BLaER1 (cell line): ENCODE results near the gene ERMP1.

ENCODE experiments used
- H3K27ac ChIP-seq: shearing (Covaris generic); formaldehyde crosslinking; 2 replicates; pipeline ENCODE4 v1.8.1; 2022
- H3K27me3 ChIP-seq: shearing (Covaris generic); formaldehyde crosslinking; 2 replicates; pipeline ENCODE4 v1.8.1; 2022
- H3K36me3 ChIP-seq: shearing (Covaris generic); formaldehyde crosslinking; 2 replicates; pipeline ENCODE4 v1.8.1; 2022
- H3K4me1 ChIP-seq: shearing (Covaris generic); formaldehyde crosslinking; 2 replicates; pipeline ENCODE4 v1.8.1; 2022
- H3K4me2 ChIP-seq: shearing (Covaris generic); formaldehyde crosslinking; 2 replicates; pipeline ENCODE4 v1.8.1; 2022
- H3K4me3 ChIP-seq: shearing (Covaris generic); formaldehyde crosslinking; 2 replicates; pipeline ENCODE4 v1.8.1; 2022
- H3K9ac ChIP-seq: shearing (Covaris generic); formaldehyde crosslinking; 2 replicates; pipeline ENCODE4 v1.8.1; 2022
- H3K9me3 ChIP-seq: shearing (Covaris generic); formaldehyde crosslinking; 2 replicates; pipeline ENCODE4 v1.8.1; 2022
- H4K20me1 ChIP-seq: shearing (Covaris generic); formaldehyde crosslinking; 2 replicates; pipeline ENCODE4 v1.8.1; 2022
- Cebpa-rat ChIP-seq: shearing (Covaris generic); IDR thresholded peaks from 2 replicates; pipeline ENCODE4 v1.8.1; 2022

Gene ERMP1

GRCh38 chr9:5857928-5858327, 25.0 kb upstream of the ERMP1 start:
- Histone ChIP-seq H3K27ac (no peak overlapping the region), H3K4me3 (no peak overlapping the region), H3K4me1 (no peaks in the 10 kb centered on the region), H3K36me3 (no peaks in the 10 kb centered on the region), H3K27me3 (no peaks in the 10 kb centered on the region), H3K4me2 (no peak overlapping the region), H3K9ac (no peak overlapping the region), H3K9me3 (0 out of 2 replicates have a peak, but pooled peaks cover 4% of the 10 kb centered on the region), H4K20me1 (no peaks in the 10 kb centered on the region)
- no peak for TF ChIP-seq Cebpa-rat

- no peak for TF ChIP-seq Cebpa-rat
- Histone ChIP-seq H3K9me3 (0 out of 2 replicates have a peak, but pooled peaks cover 4% of the 10 kb centered on the region), H3K36me3 (no peaks in the 10 kb centered on the region), H3K4me2 (no peak overlapping the region), H3K4me1 (no peaks in the 10 kb centered on the region), H3K27me3 (no peaks in the 10 kb centered on the region), H3K9ac (no peak overlapping the region), H4K20me1 (no peaks in the 10 kb centered on the region), H3K4me3 (no peak overlapping the region), H3K27ac (no peak overlapping the region)
Observed at GRCh38 chr9:5854063-5854790, 21.3 kb upstream of the ERMP1 start.

- no peak overlapping the region for H3K27ac ChIP-seq
- no peak for TF ChIP-seq Cebpa-rat
- H3K36me3 ChIP-seq: no peaks in the 10 kb centered on the region
- H3K27me3 ChIP-seq: no peaks in the 10 kb centered on the region
- no peak overlapping the region for H3K4me2 ChIP-seq
- no peaks in the 10 kb centered on the region for H3K4me1 ChIP-seq
- H4K20me1 ChIP-seq: no peaks in the 10 kb centered on the region
- 0 out of 2 replicates have a peak, but pooled peaks cover 4% of the 10 kb centered on the region for H3K9me3 ChIP-seq
- no peak overlapping the region for H3K4me3 ChIP-seq
- H3K9ac ChIP-seq: no peak overlapping the region
Observed at GRCh38 chr9:5853617-5854016, 20.7 kb upstream of the ERMP1 start.

GRCh38 chr9:5852987-5853386, 20.1 kb upstream of the ERMP1 start:
- Histone ChIP-seq H3K9me3 (0 out of 2 replicates have a peak, but pooled peaks cover 4% of the 10 kb centered on the region), H3K4me2 (no peak overlapping the region), H3K9ac (no peak overlapping the region), H3K36me3 (no peaks in the 10 kb centered on the region), H4K20me1 (no peaks in the 10 kb centered on the region), H3K4me3 (no peak overlapping the region), H3K4me1 (no peaks in the 10 kb centered on the region), H3K27ac (no peak overlapping the region), H3K27me3 (no peaks in the 10 kb centered on the region)
- no peak for TF ChIP-seq Cebpa-rat

GRCh38 chr9:5851445-5851844, 18.5 kb upstream of the ERMP1 start:
- Histone ChIP-seq H4K20me1 (no peaks in the 10 kb centered on the region), H3K4me2 (no peak overlapping the region), H3K4me1 (peaks cover 6% of the 10 kb centered on the region; the same call in 1 of the 2 replicates), H3K9ac (no peak overlapping the region), H3K9me3 (0 out of 2 replicates have a peak, but pooled peaks cover 4% of the 10 kb centered on the region), H3K4me3 (no peak overlapping the region), H3K27me3 (no peaks in the 10 kb centered on the region), H3K36me3 (no peaks in the 10 kb centered on the region), H3K27ac (no peak overlapping the region)
- no peak for TF ChIP-seq Cebpa-rat

GRCh38 chr9:5850724-5851122, 17.8 kb upstream of the ERMP1 start:
- no peak for TF ChIP-seq Cebpa-rat
- no peak overlapping the region for H3K9ac ChIP-seq
- H3K9me3 ChIP-seq: 0 out of 2 replicates have a peak, but pooled peaks cover 4% of the 10 kb centered on the region
- H3K4me3 ChIP-seq: no peak overlapping the region
- H3K36me3 ChIP-seq: no peaks in the 10 kb centered on the region
- H4K20me1 ChIP-seq: no peaks in the 10 kb centered on the region
- peaks cover 14% of the 10 kb centered on the region for H3K4me1 ChIP-seq
- H3K27me3 ChIP-seq: no peaks in the 10 kb centered on the region
- no peak overlapping the region for H3K4me2 ChIP-seq
- H3K27ac ChIP-seq: no peak overlapping the region

- peaks cover 36% of the 10 kb centered on the region for H3K4me1 ChIP-seq
- TF ChIP-seq Cebpa-rat: no peak
Observed at GRCh38 chr9:5848372-5848882, 15.5 kb upstream of the ERMP1 start.

GRCh38 chr9:5846501-5846921, 13.6 kb upstream of the ERMP1 start:
- no peak for TF ChIP-seq Cebpa-rat
- H3K4me3 ChIP-seq: no peak overlapping the region
- no peaks in the 10 kb centered on the region for H3K36me3 ChIP-seq
- peaks cover 6% of the 10 kb centered on the region for H3K9me3 ChIP-seq
- no peaks in the 10 kb centered on the region for H4K20me1 ChIP-seq
- H3K9ac ChIP-seq: no peak overlapping the region
- no peaks in the 10 kb centered on the region for H3K27me3 ChIP-seq
- peaks cover 56% of the 10 kb centered on the region for H3K4me1 ChIP-seq
- H3K27ac ChIP-seq: no peak overlapping the region
- peak overlapping the region; percentile 83 for H3K4me2 ChIP-seq

More at GRCh38 chr9:5848372-5848882, 15.5 kb upstream of the ERMP1 start:
- H3K9me3 ChIP-seq: no peaks in the 10 kb centered on the region
- no peaks in the 10 kb centered on the region for H3K36me3 ChIP-seq
- no peak overlapping the region for H3K4me3 ChIP-seq
- no peak overlapping the region for H3K9ac ChIP-seq
- no peaks in the 10 kb centered on the region for H3K27me3 ChIP-seq
- no peak overlapping the region for H3K27ac ChIP-seq
- no peak overlapping the region for H3K4me2 ChIP-seq
- no peaks in the 10 kb centered on the region for H4K20me1 ChIP-seq

GRCh38 chr9:5846096-5846495, 13.2 kb upstream of the ERMP1 start:
- Histone ChIP-seq H3K27me3 (no peaks in the 10 kb centered on the region), H3K36me3 (no peaks in the 10 kb centered on the region), H3K27ac (no peak overlapping the region), H3K9me3 (peaks cover 6% of the 10 kb centered on the region), H3K4me3 (no peak overlapping the region), H3K4me1 (peaks cover 60% of the 10 kb centered on the region), H3K4me2 (peak overlapping the region; percentile 83), H4K20me1 (no peaks in the 10 kb centered on the region), H3K9ac (no peak overlapping the region)
- TF ChIP-seq Cebpa-rat: no peak

GRCh38 chr9:5845157-5845531, 12.2 kb upstream of the ERMP1 start:
- H4K20me1 ChIP-seq: no peaks in the 10 kb centered on the region
- no peak for TF ChIP-seq Cebpa-rat
- H3K4me3 ChIP-seq: no peak overlapping the region; the same call in 1 of the 2 replicates
- no peak overlapping the region for H3K27ac ChIP-seq
- peaks cover 6% of the 10 kb centered on the region for H3K9me3 ChIP-seq
- H3K4me2 ChIP-seq: peak overlapping the region; percentile 83
- no peaks in the 10 kb centered on the region for H3K27me3 ChIP-seq
- no peak overlapping the region for H3K9ac ChIP-seq
- no peaks in the 10 kb centered on the region for H3K36me3 ChIP-seq
- H3K4me1 ChIP-seq: peaks cover 60% of the 10 kb centered on the region
